Activated CD4-positive, alpha-beta T cell treated with anti-CD3 and anti-CD28 coated beads, Interleukin-2, Interleukin-4, amounts not matched to agents 100 ng/mL and 50 ng/mL, durations not matched to agents 16 hours and 8 hours (primary cell): ENCODE measurements around the gene LMF1.

ENCODE experiments used
- DNase-seq: peaks from one replicate; pipeline ENCODE4 v3.0.0-alpha.2; 2020; ENCODE audit warnings: low spot score

Gene LMF1

DNA sequence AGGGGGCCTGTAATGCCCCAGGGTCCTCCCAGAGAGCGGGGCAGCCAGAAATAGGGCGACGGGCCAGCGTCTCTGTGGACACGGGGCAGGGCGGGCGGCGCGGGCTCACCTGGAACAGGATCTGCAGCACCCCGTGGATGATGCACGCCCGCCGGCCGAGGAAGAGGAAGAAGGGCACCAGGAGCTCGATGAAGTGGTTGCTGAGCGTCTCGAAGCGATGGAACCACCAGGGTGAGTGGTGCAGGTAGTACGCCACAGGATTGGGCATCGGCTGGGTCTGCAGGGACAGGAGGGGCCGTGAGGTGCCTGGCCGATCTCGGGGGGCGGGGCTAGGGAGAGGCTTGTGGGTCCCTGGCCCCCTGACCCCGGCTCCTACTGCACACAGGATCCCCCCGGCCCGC lies 91.3 kb downstream of the LMF1 start:
- DNase-seq, result no peak

DNA sequence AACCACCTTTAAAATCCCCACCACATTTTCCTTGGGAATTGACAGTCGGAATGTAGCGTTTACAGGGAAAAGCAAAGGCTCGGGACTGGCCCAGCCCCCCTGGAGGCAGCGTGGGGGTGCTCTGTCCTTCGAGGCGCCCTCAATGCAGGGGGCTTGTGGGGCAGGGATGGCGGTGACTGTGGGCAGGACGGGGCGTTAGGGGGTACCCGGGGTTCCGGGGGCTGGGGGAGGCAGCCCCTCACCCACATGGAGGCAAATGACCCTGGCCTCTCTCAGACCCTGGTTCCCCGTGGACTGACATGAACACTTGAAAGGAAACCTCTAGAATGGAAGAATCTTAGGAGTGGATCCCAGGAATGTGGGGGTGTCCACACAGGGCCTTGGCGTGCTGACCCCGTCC lies 91.9 kb downstream of the LMF1 start:
- no peak for DNase-seq

DNA sequence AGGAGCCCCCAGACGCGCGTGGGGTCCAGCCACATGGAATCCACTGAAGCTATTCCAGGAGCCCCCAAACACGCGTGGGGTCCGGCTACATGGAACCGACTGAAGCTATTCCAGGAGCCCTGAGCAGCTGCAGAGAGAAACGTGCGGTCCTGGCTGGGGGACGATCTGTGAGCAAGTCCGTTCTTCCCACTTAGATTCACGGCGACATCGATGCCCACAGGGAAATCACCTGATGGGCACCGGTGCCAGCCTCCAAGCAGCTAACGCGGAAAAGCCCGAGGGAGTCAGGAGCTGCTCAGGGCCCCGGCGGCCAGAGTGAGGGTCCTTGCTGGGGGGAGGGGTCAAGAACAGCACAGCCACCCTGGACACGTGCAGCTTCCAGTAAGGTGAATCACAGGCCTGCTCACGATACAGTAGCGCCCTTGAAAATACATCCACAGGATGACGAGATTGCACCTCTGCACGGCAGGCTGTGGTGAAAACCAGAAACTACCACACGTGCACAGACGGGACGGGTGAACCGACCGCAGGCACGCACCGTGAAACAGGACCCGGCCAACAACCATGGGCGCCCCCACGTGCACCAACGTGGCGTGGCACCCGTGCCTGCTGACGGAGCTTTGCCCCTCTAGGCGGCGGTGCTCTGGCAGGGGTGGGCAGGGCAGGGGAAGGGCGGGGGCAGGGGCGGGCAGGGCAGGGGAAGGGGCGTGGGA lies 92.6 kb downstream of the LMF1 start:
- DNase-seq, result peak; percentile 22

DNA sequence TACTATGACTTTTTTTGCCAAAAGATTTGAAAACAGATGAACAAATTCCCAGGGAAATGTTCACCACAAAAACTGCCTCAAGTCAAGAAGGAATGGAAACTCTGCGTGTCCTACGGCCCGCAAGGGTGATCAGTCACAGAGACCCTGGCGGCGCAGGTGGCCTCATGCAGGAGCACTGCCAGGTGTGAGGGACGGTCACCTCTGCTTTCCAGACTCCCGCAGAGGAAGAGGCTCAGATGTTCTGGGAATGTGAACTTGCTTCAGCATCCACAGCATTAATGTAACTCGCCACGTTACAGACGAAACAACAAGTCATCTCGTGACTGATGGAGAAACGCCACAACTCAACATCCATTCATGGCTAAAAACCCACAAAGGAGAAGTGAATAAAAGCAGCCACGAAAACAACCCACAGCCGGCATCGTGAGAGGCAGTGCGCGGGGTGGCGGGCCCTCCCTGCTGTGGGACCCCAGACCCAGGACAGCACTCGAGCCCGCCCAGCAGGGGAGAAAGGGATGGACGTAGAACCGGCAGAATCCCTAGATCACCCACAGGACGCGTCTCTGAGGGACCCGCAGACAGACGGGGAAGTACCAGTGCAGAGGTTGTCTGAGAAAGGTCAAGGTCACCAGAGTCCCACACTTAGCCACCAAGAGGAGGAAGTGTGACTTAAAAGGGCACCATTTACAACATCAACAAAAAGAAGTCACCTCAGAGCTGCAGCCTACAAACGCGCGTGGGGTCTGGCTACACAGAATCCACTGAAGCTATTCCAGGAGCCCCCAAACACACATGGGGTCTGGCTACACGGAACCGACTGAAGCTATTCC lies 93.3 kb downstream of the LMF1 start:
- no peak for DNase-seq

- no peak for DNase-seq
Measured at GRCh38 chr16:876523-877241, 94.1 kb downstream of the LMF1 start.

DNA sequence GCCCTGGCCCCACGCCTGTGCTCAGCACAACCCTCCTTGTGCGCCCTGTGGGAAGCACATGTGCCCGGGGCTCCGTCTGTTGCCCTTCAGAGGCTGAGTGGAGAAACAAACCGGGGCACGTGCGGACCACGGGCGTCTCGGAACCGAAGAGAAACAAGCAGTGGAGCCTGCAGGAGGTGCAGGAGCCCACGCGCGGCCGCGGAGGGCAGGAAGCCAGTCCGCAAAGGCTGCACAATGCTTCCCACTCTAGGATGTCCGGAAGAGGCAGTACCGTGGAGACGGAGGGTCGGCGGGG lies 94.8 kb downstream of the LMF1 start:
- no peak for DNase-seq

DNA sequence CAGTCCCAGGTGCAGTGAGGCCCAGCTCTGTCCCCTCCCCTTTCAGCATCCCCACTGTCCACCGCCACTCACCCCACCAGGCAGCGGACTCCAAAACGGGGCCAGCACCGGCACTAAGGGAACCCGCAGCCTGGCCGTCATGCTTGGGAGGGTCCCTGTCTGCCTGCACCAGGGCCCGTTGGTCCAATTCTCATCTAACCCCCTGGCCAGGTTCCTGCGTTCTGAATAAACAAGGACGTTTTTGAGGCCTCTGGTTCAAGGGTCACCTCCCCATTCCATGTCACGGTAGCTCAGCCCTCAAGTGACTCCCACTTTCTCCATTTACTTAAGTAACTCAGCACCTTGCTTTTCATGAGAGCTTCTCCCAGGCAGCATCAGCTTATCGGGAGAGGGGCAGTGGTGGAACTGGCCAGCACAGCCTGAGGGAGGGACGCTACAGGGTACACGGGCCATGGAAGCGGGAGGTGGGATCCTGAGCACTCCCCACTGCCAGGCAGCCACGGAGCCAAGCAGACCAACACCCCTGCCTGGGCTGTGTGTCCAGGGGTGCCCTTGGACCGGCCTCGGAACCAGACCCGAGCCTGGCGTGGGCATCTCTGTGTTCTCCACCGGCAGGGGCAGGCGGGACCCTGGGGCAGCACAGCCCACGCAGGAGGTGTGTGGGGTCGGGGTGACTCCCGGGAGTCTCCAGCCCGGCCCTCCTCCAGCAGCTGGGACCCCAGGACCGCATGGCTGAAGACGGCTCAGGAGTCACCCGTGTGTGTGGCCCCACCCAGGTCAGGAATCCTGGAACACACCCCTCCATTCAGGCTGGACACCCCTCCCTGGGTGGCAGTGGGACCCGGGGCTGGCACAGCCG lies 95.4 kb downstream of the LMF1 start:
- no peak for DNase-seq

GRCh38 chr16:874366-875181 lies 96.2 kb downstream of the LMF1 start:
- DNase-seq, result no peak

- no peak for DNase-seq
Measured at GRCh38 chr16:873889-874288, 96.9 kb downstream of the LMF1 start.

- DNase-seq, result no peak
Measured at GRCh38 chr16:873243-873661, 97.5 kb downstream of the LMF1 start.

DNA sequence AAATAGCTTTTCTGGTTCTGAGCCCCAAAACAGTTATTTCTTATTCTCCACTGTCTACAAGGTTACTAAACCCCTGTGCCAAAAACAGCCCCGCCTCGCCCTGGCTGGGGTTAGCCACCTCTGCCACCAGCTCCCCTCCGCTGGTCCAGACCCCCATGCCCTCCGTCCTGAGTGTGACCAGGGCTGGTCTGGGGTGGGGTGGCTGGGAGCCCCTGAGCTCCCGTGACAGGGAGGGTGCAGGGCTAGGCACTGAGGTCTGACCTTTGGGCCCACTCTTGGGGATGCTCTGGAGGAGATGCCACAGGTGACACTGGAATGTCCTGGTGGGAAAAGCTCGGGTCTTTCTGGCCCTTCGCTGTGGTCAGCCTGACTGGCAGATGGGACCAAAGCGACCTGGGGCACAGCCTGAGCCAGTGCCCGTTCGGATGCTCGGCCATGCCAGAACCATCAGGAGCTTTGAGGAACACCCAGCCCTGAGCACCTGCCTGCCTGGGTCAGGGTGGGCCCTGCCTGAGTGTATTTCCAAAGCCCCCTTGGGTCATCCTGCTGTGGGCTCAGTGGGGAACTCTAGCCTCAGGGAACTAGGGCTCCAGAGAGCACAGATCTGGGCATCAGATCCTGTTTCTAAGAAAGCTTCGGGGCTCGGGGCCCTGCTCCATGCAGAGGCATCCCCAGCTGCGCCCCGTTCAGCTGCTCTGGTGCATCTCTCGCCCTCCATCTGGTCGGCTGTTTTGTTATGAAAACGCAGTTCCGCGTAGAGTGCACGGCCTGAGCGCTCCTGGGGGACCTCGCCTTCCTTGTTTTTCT lies 98.1 kb downstream of the LMF1 start:
- no peak for DNase-seq

DNA sequence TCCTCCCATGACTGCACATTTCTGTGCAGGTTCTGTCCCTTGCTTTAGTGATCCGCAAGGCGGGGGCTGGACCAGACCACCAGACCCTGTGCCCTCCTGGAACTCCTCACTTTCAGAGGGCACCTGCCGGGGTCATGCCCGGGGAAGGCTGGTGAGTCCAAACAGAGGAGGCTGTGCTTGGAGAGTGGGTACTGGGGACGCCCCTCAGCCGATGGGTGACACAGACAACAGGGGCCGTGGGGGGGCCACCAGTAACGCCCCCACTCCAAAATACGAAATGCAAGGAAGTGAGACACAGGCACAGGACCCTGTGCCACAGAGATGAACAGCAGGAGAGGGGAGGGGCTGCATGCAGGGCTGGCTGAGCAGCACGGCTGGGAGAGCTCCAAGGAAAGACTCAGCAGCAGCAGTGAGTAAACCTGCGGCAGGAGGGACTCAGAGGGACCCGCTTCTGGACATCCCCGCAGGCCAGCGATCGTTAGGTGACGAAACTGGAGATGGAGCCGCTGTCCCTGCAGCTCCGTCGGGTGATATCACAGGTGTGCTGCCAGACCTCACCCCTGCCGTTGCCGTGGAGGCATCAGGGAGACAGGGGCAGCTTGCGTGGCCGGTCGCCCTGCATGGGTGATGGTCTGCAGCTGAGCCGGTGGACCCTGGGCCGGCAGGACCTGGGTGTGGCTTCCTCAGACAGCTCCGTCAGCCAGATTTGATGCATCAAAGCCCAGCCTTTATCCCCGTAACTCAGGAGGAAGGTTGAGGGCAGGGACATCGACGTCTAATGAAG lies 99.0 kb downstream of the LMF1 start:
- DNase-seq, result no peak

DNA sequence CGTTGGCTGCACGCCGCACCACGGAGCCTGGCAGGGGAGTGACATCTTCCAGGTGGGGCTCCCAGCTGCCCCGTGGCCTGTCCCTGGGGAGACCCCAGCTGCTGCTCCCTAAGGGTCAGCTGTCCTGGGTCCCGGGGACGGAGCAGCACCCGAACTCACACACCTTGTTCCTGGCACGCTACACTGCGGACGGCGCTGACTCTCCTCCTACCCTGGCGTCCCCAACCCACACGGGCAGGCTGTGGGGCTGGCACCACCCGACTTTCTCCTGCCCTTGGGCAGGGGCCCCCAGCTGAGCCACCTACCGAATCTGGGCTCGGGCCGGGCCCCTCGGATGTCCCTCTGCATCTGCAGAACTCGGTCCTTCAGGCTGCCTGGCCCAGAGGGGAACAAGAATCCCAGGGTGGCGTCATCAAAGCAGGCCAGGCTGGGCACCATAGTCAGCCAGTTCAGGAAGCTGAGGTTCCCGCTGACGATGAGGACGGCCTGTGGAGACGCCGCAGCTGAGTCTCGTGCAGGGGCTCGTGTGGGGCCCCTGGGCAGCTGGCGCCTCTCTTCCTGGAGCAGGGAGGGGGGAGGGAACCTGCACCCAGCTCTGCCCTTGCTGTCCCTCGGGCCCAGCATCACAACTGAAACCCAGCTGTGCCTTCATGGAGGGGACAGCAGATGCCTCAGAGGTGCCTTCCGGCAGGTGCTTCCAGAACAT lies 99.8 kb downstream of the LMF1 start:
- DNase-seq, result no peak

DNA sequence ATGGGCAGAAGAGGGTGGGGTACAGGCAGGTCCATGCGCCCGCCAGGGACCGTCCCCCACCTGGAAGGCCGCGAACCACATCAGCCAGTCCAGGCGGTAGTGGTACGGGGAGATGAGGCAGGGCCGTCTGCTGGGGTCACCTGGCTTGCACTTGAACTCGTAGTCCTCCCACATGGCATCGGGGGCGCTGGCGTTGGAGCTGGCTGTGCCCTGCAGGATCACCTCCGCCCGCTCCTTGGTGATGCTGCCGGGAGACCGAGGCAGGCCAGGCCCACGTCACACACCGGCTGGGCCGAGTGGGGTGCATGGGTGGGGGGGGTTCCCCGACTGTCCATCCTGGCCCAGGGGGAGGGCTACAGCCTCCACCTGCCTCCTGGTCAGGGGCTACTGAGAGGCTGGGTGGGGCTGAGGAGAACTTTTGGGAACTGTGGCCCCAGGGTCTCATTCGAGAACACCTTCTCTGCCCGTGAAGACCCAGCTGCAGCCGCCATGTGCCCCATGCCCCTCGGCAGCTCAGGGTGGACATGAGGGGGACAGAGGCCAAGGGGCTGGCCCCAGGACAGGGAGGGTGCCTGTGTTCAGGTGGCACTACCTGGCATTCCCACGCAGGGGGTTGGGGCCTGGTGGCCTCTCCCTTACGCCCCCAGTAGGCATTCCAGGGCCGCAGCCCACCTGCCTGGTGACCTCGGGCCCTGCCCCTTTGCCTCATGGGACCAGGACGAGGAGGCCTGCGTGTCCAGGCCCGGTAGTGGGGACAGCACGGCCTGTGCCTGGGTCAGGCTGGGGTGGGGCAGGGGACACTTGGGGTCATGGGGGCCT lies 100.8 kb downstream of the LMF1 start:
- no peak for DNase-seq

GRCh38 chr16:868846-869822 lies 101.7 kb downstream of the LMF1 start:
- DNase-seq, result no peak

- no peak for DNase-seq
Measured at GRCh38 chr16:868386-868755, 102.4 kb downstream of the LMF1 start.
